ENCODE data around the gene SIPA1L2. TPM values are rescaled to one million over a fixed set of nuclear protein-coding genes. Genes with fewer than 3 reads are reported as not detected.

Gene SIPA1L2
- total RNA-seq, 2 experiments from 2014 or later, result 1.8 to 1.9 TPM

GRCh38 chr1:232598133-232598532 lies 31.8 kb downstream of the SIPA1L2 start:
- TF ChIP-seq, protein P1, sequence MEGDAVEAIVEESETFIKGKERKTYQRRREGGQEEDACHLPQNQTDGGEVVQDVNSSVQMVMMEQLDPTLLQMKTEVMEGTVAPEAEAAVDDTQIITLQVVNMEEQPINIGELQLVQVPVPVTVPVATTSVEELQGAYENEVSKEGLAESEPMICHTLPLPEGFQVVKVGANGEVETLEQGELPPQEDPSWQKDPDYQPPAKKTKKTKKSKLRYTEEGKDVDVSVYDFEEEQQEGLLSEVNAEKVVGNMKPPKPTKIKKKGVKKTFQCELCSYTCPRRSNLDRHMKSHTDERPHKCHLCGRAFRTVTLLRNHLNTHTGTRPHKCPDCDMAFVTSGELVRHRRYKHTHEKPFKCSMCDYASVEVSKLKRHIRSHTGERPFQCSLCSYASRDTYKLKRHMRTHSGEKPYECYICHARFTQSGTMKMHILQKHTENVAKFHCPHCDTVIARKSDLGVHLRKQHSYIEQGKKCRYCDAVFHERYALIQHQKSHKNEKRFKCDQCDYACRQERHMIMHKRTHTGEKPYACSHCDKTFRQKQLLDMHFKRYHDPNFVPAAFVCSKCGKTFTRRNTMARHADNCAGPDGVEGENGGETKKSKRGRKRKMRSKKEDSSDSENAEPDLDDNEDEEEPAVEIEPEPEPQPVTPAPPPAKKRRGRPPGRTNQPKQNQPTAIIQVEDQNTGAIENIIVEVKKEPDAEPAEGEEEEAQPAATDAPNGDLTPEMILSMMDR (IDR thresholded peaks at IDR 0.05), result no peak
- Mint-ChIP-seq H3K27me3 (no peaks in the 10 kb centered on the region), H3K36me3 (ENCODE audit: low read depth) (no peaks in the 10 kb centered on the region), H3K4me3 (no peak overlapping the region), H3K9me3 (no peaks in the 10 kb centered on the region), H3K4me1 (ENCODE audit: low read depth) (peaks cover 22% of the 10 kb centered on the region), H3K27ac (peak overlapping the region; percentile 18)
- Histone ChIP-seq H3K4me1 (ENCODE audit: insufficient read depth, low read length) (peaks cover 39% of the 10 kb centered on the region), H3K36me3 (ENCODE audit: insufficient read depth, low read length) (no peaks in the 10 kb centered on the region), H3K27ac (ENCODE audit: low read depth in 1 of 2, low read length in 2 of 2) (no peak overlapping the region), H3K9me3 (ENCODE audit: control insufficient read depth in 1 of 2, insufficient read depth in 1 of 2, low read length in 2 of 2) (no peaks in the 10 kb centered on the region), H3K27me3 (ENCODE audit: control insufficient read depth in 1 of 2, insufficient read depth in 2 of 2, low read length in 2 of 2) (no peaks in the 10 kb centered on the region), H3K4me3 (ENCODE audit: low read length) (no peak overlapping the region)
- intact Hi-C loops (cut with DNase I, micrococcal nuclease), result no loop called here
- ATAC-seq (ENCODE audit: poor library complexity) (no peak), DNase-seq (no peak)
- ChIA-PET POLR2A (interaction anchor here (0.7 to 1.4 kb wide), 3 partner anchors 21 to 1639 kb away, joined by 3 to 4 read pairs (median 3); no protein-coding TSS in a partner anchor), CTCF (no interaction called here)

DNA sequence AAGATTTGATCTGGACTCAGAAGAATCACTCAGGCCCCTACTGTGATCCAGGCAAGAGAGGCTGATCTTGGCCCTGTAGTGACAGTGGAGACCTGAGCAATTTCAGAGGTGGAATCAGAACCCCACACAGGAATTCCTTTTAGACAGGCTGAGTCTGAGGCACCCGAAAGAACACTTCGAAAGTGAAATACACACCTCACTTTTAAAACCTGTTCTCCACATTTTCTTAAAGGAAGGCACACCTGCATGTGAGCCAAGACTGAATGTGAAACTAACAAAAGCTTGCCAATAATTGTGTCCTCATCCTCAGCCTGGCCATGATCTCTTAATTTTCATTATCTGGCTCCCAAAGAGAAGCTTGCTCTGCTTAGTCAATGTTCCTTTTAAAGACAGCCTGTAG lies 32.2 kb downstream of the SIPA1L2 start:
- no peaks in the 10 kb centered on the region for H3K36me3 ChIP-seq (ENCODE audit: insufficient read depth, low read length)
- H3K4me3 Mint-ChIP-seq, result no peak overlapping the region
- H3K4me1 Mint-ChIP-seq (ENCODE audit: low read depth), result peaks cover 22% of the 10 kb centered on the region
- peak in 1 of 14 experiments; percentile 27 for DNase-seq
- H3K27me3 Mint-ChIP-seq, result no peaks in the 10 kb centered on the region
- ChIA-PET CTCF (interaction anchor here (1.1 kb wide), 1 partner anchor 30 kb away, joined by 3 read pairs; no protein-coding TSS in a partner anchor), POLR2A (interaction anchor here (0.7 to 1.4 kb wide), 3 partner anchors 20 to 1639 kb away, joined by 3 to 4 read pairs (median 3); no protein-coding TSS in a partner anchor)
- no peaks in the 10 kb centered on the region for H3K9me3 Mint-ChIP-seq
- intact Hi-C loops (cut with DNase I, micrococcal nuclease), result no loop called here
- ATAC-seq (ENCODE audit: poor library complexity), result no peak
- TF ChIP-seq, protein P1 (IDR thresholded peaks at IDR 0.05), result no peak
- no peaks in the 10 kb centered on the region for H3K27me3 ChIP-seq (ENCODE audit: control insufficient read depth in 1 of 2, insufficient read depth in 2 of 2, low read length in 2 of 2)
- no peaks in the 10 kb centered on the region for H3K9me3 ChIP-seq (ENCODE audit: control insufficient read depth in 1 of 2, insufficient read depth in 1 of 2, low read length in 2 of 2)
- H3K27ac ChIP-seq (ENCODE audit: low read depth in 1 of 2, low read length in 2 of 2), result no peak overlapping the region
- H3K4me1 ChIP-seq (ENCODE audit: insufficient read depth, low read length), result peaks cover 39% of the 10 kb centered on the region
- no peak overlapping the region for H3K4me3 ChIP-seq (ENCODE audit: low read length)
- no peaks in the 10 kb centered on the region for H3K36me3 Mint-ChIP-seq (ENCODE audit: low read depth)
- H3K27ac Mint-ChIP-seq, result peak overlapping the region; percentile 18

- H3K27me3 Mint-ChIP-seq, result no peaks in the 10 kb centered on the region
- Histone ChIP-seq H3K27me3 (ENCODE audit: control insufficient read depth in 1 of 2, insufficient read depth in 2 of 2, low read length in 2 of 2) (no peaks in the 10 kb centered on the region), H3K4me1 (ENCODE audit: insufficient read depth, low read length) (peaks cover 39% of the 10 kb centered on the region), H3K9me3 (ENCODE audit: control insufficient read depth in 1 of 2, insufficient read depth in 1 of 2, low read length in 2 of 2) (no peaks in the 10 kb centered on the region), H3K4me3 (ENCODE audit: low read length) (no peak overlapping the region), H3K27ac (ENCODE audit: low read depth in 1 of 2, low read length in 2 of 2) (no peak overlapping the region), H3K36me3 (ENCODE audit: insufficient read depth, low read length) (no peaks in the 10 kb centered on the region)
- no peaks in the 10 kb centered on the region for H3K9me3 Mint-ChIP-seq
- H3K27ac Mint-ChIP-seq, result no peak overlapping the region
- CTCF ChIA-PET, result interaction anchor here (1.1 kb wide), 1 partner anchor 31 kb away, joined by 3 read pairs; no protein-coding TSS in a partner anchor
- H3K4me1 Mint-ChIP-seq (ENCODE audit: low read depth), result peaks cover 22% of the 10 kb centered on the region
- H3K36me3 Mint-ChIP-seq (ENCODE audit: low read depth), result no peaks in the 10 kb centered on the region
- TF ChIP-seq, protein P1 (IDR thresholded peaks at IDR 0.05), result no peak
- POLR2A ChIA-PET, result interaction anchor here (1.4 to 1.6 kb wide), 2 partner anchors 18 to 31 kb away, joined by 4 read pairs; no protein-coding TSS in a partner anchor
- DNase-seq (peak in 1 of 14 experiments; percentile 35), ATAC-seq (ENCODE audit: poor library complexity) (no peak)
- H3K4me3 Mint-ChIP-seq, result no peak overlapping the region
- intact Hi-C loops (cut with DNase I, micrococcal nuclease), result no loop called here
These were observed 33.1 kb downstream of the SIPA1L2 start for GRCh38 chr1:232596666-232597303.

All from CD4-positive, alpha-beta T cell (primary cell).